CD4-positive, alpha-beta T cell treated with Interleukin-15 for 4 hours (primary cell): Measurements from ENCODE around the gene TMTC2.
"Not testable (repeated sequence)": the region's sequence is repeated elsewhere in the genome, so short reads cannot be mapped to it uniquely, and the experiment has no call there.

Source experiments
- DNase-seq: peaks from one replicate; pipeline ENCODE4 v3.0.0-alpha.2; 2020; ENCODE audit warnings: low spot score

TMTC2 gene

GRCh38 chr12:82842480-82842879 is 155.8 kb downstream of the TMTC2 start:
- DNase-seq: no peak

GRCh38 chr12:82845076-82845475 is 158.4 kb downstream of the TMTC2 start:
- not testable (repeated sequence) for DNase-seq

- DNase-seq: no peak
Observed at GRCh38 chr12:82848845-82849244, 162.1 kb downstream of the TMTC2 start.

GRCh38 chr12:82852529-82852928 is 165.8 kb downstream of the TMTC2 start:
- DNase-seq: no peak

GRCh38 chr12:82855872-82856271 is 169.2 kb downstream of the TMTC2 start:
- DNase-seq: no peak

- DNase-seq: no peak
Observed at GRCh38 chr12:82857276-82857675, 170.6 kb downstream of the TMTC2 start.

- DNase-seq: no peak
Observed at GRCh38 chr12:82857911-82858533, 171.3 kb downstream of the TMTC2 start.

GRCh38 chr12:82858534-82858917 is 171.8 kb downstream of the TMTC2 start:
- DNase-seq: no peak

- no peak for DNase-seq
Observed at GRCh38 chr12:82862069-82862841, 175.5 kb downstream of the TMTC2 start.

GRCh38 chr12:82862876-82863649 is 176.4 kb downstream of the TMTC2 start:
- no peak for DNase-seq

GRCh38 chr12:82866227-82866775 is 179.6 kb downstream of the TMTC2 start:
- DNase-seq: no peak

GRCh38 chr12:82866946-82867345 is 180.2 kb downstream of the TMTC2 start:
- DNase-seq: no peak

- no peak for DNase-seq
Observed at GRCh38 chr12:82867762-82868500, 181.2 kb downstream of the TMTC2 start.

GRCh38 chr12:82870771-82871377 is 184.2 kb downstream of the TMTC2 start:
- no peak for DNase-seq

- DNase-seq: no peak
Observed at GRCh38 chr12:82872088-82872487, 185.4 kb downstream of the TMTC2 start.

- DNase-seq: no peak
Observed at GRCh38 chr12:82873309-82873708, 186.6 kb downstream of the TMTC2 start.

- DNase-seq: no peak
Observed at GRCh38 chr12:82873951-82874350, 187.2 kb downstream of the TMTC2 start.

GRCh38 chr12:82874945-82875344 is 188.2 kb downstream of the TMTC2 start:
- DNase-seq: no peak

GRCh38 chr12:82876075-82876474 is 189.4 kb downstream of the TMTC2 start:
- no peak for DNase-seq

- no peak for DNase-seq
Observed at GRCh38 chr12:82877963-82878362, 191.3 kb downstream of the TMTC2 start.

- no peak for DNase-seq
Observed at GRCh38 chr12:82880442-82880901, 193.8 kb downstream of the TMTC2 start.
